Measurements from ENCODE around the gene PRKAA2.

DNA sequence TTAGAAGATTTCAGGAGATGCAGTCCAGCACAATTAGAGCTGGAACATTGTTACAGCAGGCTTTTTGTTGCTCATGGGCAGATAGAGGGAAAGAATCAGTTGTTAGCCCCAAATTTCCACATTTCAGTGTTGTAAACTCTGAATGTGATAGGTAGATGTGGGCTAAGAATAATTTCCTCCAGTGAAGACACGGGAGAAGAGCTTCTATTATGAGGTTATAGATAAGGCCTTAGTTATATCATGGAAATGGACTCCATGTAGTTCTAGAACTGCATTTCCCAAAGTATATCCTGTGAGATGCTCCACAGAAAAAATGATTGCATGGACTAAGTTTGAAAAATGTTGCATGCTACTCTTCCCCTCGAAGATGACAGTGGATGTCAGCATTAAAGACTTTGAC, 64.9 kb downstream of the PRKAA2 start:
- TF ChIP-seq POLR2A (IDR thresholded peaks at IDR 0.05): no peak
- no peak for TF ChIP-seq CTCF (IDR thresholded peaks at IDR 0.05)
